ENCODE results near the gene PRXL2B. TPM values are rescaled to one million over a fixed set of nuclear protein-coding genes. Genes with fewer than 3 reads are reported as not detected.

PRXL2B gene
- total and polyA plus RNA-seq, 10 of the 15 experiments (the other 5 are each of a cell fraction or from before 2014, with no cell fraction given): 0.44 to 5.6 (median 4.0) TPM

- SMC1A ChIA-PET (ENCODE audit: uncharacterized antibody, unreplicated experiment): interaction anchor here (1.1 to 5.0 kb wide), 11 partner anchors 8 to 391 kb away, joined by 3 to 39 read pairs (median 6); partner anchors contain the start of genes FAAP20, PANK4 and TNFRSF14
- H3K4me1 ChIP-seq (ENCODE audit: control insufficient read depth, insufficient read depth, low read length): peaks cover 30% of the 10 kb centered on the region
- intact Hi-C loops (cut with micrococcal nuclease; ENCODE audit: unreplicated experiment) (loop anchor here (2.0 kb wide), 2 partner anchors 37 to 57 kb away; no protein-coding TSS in a partner anchor), in situ Hi-C loops (cut with MboI) (no loop called here)
- H3K27me3 ChIP-seq (replicated peaks in 1 of 2; ENCODE audit: control insufficient read depth in 2 of 2, insufficient read depth in 2 of 2, low read length in 1 of 2): no peaks in the 10 kb centered on the region
- peak overlapping the region; percentile 81 for H3K4me3 ChIP-seq
- H4K20me1 ChIP-seq (ENCODE audit: control insufficient read depth, insufficient read depth): no peaks in the 10 kb centered on the region
- H3K36me3 ChIP-seq (ENCODE audit: control insufficient read depth in 2 of 2, insufficient read depth in 2 of 2, low read length in 1 of 2): 0 out of 4 replicates have a peak, but pooled peaks cover 0 to 2% of the 10 kb centered on the region in 2 experiments
- peak overlapping the region; percentile 95 for H3K4me2 ChIP-seq (ENCODE audit: control insufficient read depth, insufficient read depth)
- ATAC-seq (peak; percentile 76), FAIRE-seq (peak; percentile 81), DNase-seq (ENCODE audit: low read depth, low spot score) (no peak)
- H3K9me3 ChIP-seq (replicated peaks; ENCODE audit: control insufficient read depth, insufficient read depth, low read length): no peaks in the 10 kb centered on the region; the same call in 2 of the 3 replicates
- POLR2A ChIA-PET: interaction anchor here (0.7 to 6.5 kb wide), 11 partner anchors 8 to 172 kb away, joined by 3 to 61 read pairs (median 9); partner anchors contain the start of genes PANK4, PEX10 and TNFRSF14
- TSS peak; percentile 82 for BruUV-seq (replicated peaks)
- H3K9ac ChIP-seq (ENCODE audit: control insufficient read depth, insufficient read depth, low read length): peak overlapping the region; percentile 89
- RAD21 ChIA-PET (ENCODE audit: unreplicated experiment): interaction anchor here (0.5 to 6.1 kb wide), 9 partner anchors 8 to 1092 kb away, joined by 3 to 54 read pairs (median 8); partner anchors contain the start of genes PANK4 and TNFRSF14
- WGBS (ENCODE audit: insufficient coverage, insufficient replicate concordance, low lambda C conversion rate, missing lambda C conversion rate): under 1% methylated on average over 27 of the region's 28 CpGs
- H3K79me2 ChIP-seq (ENCODE audit: control insufficient read depth, insufficient read depth, low read length): peaks cover 4% of the 10 kb centered on the region
- H2AFZ ChIP-seq (ENCODE audit: control insufficient read depth, low read depth, low read length): no peak overlapping the region
- peak overlapping the region; percentile 97 for H3K27ac ChIP-seq (ENCODE audit: control insufficient read depth, insufficient read depth)
- CTCF ChIA-PET: interaction anchor here (0.8 to 7.2 kb wide), 12 partner anchors 8 to 391 kb away, joined by 3 to 54 read pairs (median 4); partner anchors contain the start of genes FAAP20, PEX10 and TNFRSF14
- no peak for TF ChIP-seq ZZZ3 (IDR thresholded peaks at IDR 0.05; ENCODE audit: control insufficient read depth, insufficient read length, low read depth)
- peak; percentile 75 for TF ChIP-seq NBN (IDR thresholded peaks at IDR 0.05)
- TF ChIP-seq ZSCAN29 (IDR thresholded peaks at IDR 0.05): no peak
- 0 out of 2 replicates have a peak, but pooled peaks have one; percentile 20 for TF ChIP-seq MLLT1 (IDR thresholded peaks at IDR 0.05)
- TF ChIP-seq, protein P1, sequence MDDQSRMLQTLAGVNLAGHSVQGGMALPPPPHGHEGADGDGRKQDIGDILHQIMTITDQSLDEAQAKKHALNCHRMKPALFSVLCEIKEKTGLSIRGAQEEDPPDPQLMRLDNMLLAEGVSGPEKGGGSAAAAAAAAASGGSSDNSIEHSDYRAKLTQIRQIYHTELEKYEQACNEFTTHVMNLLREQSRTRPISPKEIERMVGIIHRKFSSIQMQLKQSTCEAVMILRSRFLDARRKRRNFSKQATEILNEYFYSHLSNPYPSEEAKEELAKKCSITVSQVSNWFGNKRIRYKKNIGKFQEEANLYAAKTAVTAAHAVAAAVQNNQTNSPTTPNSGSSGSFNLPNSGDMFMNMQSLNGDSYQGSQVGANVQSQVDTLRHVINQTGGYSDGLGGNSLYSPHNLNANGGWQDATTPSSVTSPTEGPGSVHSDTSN (IDR thresholded peaks at IDR 0.05; ENCODE audit: insufficient replicate concordance, low read depth, low read length): peak; percentile 29
- no peak for TF ChIP-seq MYC (IDR thresholded peaks at IDR 0.05; ENCODE audit: insufficient read depth, insufficient read length, insufficient replicate concordance, low read length, severe bottlenecking)
- TF ChIP-seq YY1 (IDR thresholded peaks at IDR 0.05; ENCODE audit: low read depth, low read length): 0 out of 2 replicates have a peak, but pooled peaks have one; percentile 44
- TF ChIP-seq TAF1 (IDR thresholded peaks at IDR 0.05; ENCODE audit: borderline replicate concordance, low read depth, low read length): peak; percentile 11; the same call in 1 of the 2 replicates
- peak; percentile 67 for TF ChIP-seq POLR2A (IDR thresholded peaks at IDR 0.05; ENCODE audit: low read depth, low read length)
- TF ChIP-seq ZNF207 (IDR thresholded peaks at IDR 0.05; ENCODE audit: borderline replicate concordance): peak; percentile 70; the same call in 1 of the 2 replicates
- TF ChIP-seq, protein P2, sequence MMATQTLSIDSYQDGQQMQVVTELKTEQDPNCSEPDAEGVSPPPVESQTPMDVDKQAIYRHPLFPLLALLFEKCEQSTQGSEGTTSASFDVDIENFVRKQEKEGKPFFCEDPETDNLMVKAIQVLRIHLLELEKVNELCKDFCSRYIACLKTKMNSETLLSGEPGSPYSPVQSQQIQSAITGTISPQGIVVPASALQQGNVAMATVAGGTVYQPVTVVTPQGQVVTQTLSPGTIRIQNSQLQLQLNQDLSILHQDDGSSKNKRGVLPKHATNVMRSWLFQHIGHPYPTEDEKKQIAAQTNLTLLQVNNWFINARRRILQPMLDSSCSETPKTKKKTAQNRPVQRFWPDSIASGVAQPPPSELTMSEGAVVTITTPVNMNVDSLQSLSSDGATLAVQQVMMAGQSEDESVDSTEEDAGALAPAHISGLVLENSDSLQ (IDR thresholded peaks at IDR 0.05): no peak
- no peak for TF ChIP-seq CEBPB (IDR thresholded peaks at IDR 0.05; ENCODE audit: borderline replicate concordance in 1 of 2, low read depth in 2 of 2, low read length in 2 of 2)
- TF ChIP-seq SIN3A (IDR thresholded peaks at IDR 0.05; ENCODE audit: low read depth, low read length): peak; percentile 78; the same call in 1 of the 2 replicates
- TF ChIP-seq CREB1 (IDR thresholded peaks at IDR 0.05; ENCODE audit: low read depth): peak; percentile 43; the same call in 1 of the 2 replicates
- TF ChIP-seq STAT3 (IDR thresholded peaks at IDR 0.05; ENCODE audit: low read depth, low read length): no peak
- 0 out of 4 replicates have a peak, but pooled peaks of 1 of the 2 experiments have one; percentile 58 for TF ChIP-seq SRF (IDR thresholded peaks at IDR 0.05; ENCODE audit: low read depth in 2 of 2, low read length in 2 of 2)
- TF ChIP-seq SUPT20H (IDR thresholded peaks at IDR 0.05; ENCODE audit: borderline replicate concordance, control insufficient read depth, low read depth, low read length): no peak
- TF ChIP-seq JUND (IDR thresholded peaks at IDR 0.05; ENCODE audit: low read depth, low read length): peak; percentile 45; the same call in 1 of the 2 replicates
- TF ChIP-seq CBX3 (IDR thresholded peaks at IDR 0.05; ENCODE audit: borderline replicate concordance, low read depth): no peak
These were observed 1.1 kb upstream of the PRXL2B start for GRCh38 chr1:2585318-2586092.

All from GM12878 (cell line).